GM12878 (cell line): ENCODE data around the gene ZBTB48. TPM values are rescaled to one million over a fixed set of nuclear protein-coding genes. Genes with fewer than 3 reads are reported as not detected.

ENCODE experiments used
- ATF3 ChIP-seq: IDR thresholded peaks from 2 replicates; pipeline ENCODE4 v1.6.1; 2011; ENCODE audit warnings: low read depth, mild to moderate bottlenecking, low read length, moderate library complexity, borderline replicate concordance; ENCODE audit errors: extremely low read depth
- BRCA1 ChIP-seq: IDR thresholded peaks from 2 replicates; pipeline ENCODE4 v1.6.1; 2011; ENCODE audit warnings: low read depth, low read length, improper control_type of control experiment
- CREB1 ChIP-seq: IDR thresholded peaks from 2 replicates; pipeline ENCODE4 v1.6.1; 2012; ENCODE audit warnings: low read depth, mild to moderate bottlenecking, inconsistent platforms
- DPF2 ChIP-seq: fragments of 450-650 bp; IDR thresholded peaks from 2 replicates; pipeline ENCODE4 v1.6.1; 2017; ENCODE audit warnings: mild to moderate bottlenecking
- HCFC1 ChIP-seq: fragments of 150-350 bp; IDR thresholded peaks from 2 replicates; pipeline ENCODE4 v1.6.1; 2014; ENCODE audit warnings: low read length
- LARP7 ChIP-seq: fragments of 450-650 bp; IDR thresholded peaks from 2 replicates; pipeline ENCODE4 v1.6.1; 2017; ENCODE audit warnings: mild to moderate bottlenecking
- POLR2AphosphoS2 ChIP-seq: IDR thresholded peaks from 2 replicates; pipeline ENCODE4 v1.6.1; 2011; ENCODE audit warnings: low read depth, mild to moderate bottlenecking, low read length, improper control_type of control experiment, moderate library complexity
- POLR2AphosphoS5 ChIP-seq: IDR thresholded peaks from 2 replicates; pipeline ENCODE4 v1.6.1; 2011; ENCODE audit warnings: mild to moderate bottlenecking, low read length, inconsistent platforms
- POU2F2 ChIP-seq: IDR thresholded peaks from 3 replicates; pipeline ENCODE4 v1.6.1; 2011; ENCODE audit warnings: low read depth, mild to moderate bottlenecking, low read length, borderline replicate concordance
- PRDM15 ChIP-seq: fragments of 450-650 bp; formaldehyde crosslinking; IDR thresholded peaks from 2 replicates; pipeline ENCODE4 v1.4.0; 2020; ENCODE audit warnings: mild to moderate bottlenecking, moderate library complexity
- SPI1 ChIP-seq: IDR thresholded peaks from 2 replicates; pipeline ENCODE4 v1.6.1; 2011; ENCODE audit warnings: low read depth, mild to moderate bottlenecking, low read length, moderate library complexity, borderline replicate concordance; ENCODE audit not compliant: insufficient read depth
- SRF ChIP-seq, 2 experiments: IDR thresholded peaks; 2 replicates each; pipeline ENCODE4 v1.6.1; 2011; ENCODE audit warnings: low read depth in 2 of 2, low read length in 2 of 2, mild to moderate bottlenecking in 1 of 2, moderate library complexity in 1 of 2
- ZBTB11 ChIP-seq: fragments of 450-650 bp; formaldehyde crosslinking; IDR thresholded peaks from 2 replicates; pipeline ENCODE4 v1.5.0; 2022; ENCODE audit warnings: mild to moderate bottlenecking, missing genetic modification characterization
- polyA plus RNA-seq, 11 experiments: library from polyadenylated mRNA; depleted of rRNA in 4 of 11; unstranded in 6 of 11; stranded (reverse) in 5 of 11; fragments of >200 nt; fragmentation: Nextera tagmentation in 4 of 11; fragmentation: Illumina TruSeq in 1 of 11; extraction: Ambion mirVana in 4 of 11; extraction: Trizol in 1 of 11; gene quantifications; 1 replicate in 1 of 11; 2 replicates in 10 of 11; pipeline versions ENCODE4 v1.2.1 to v1.2.3, GENCODE V29; 2011 to 2016; ENCODE audit warnings: inconsistent platforms in 2 of 11, missing spikeins in 2 of 11, low read depth in 1 of 11
- total RNA-seq, 4 experiments: library from RNA; depleted of rRNA in 3 of 4; stranded (reverse); fragments of >200 nt in 3 of 4; fragmentation: Illumina TruSeq in 1 of 4; extraction: Trizol in 1 of 4; gene quantifications; 2 replicates each; pipeline versions ENCODE4 v1.2.1 to v1.2.3, GENCODE V29; 2013 to 2021
- TF ChIP-seq, protein P1 (sequence below): IDR thresholded peaks from 2 replicates; pipeline ENCODE4 v1.6.1; 2012; ENCODE audit warnings: low read depth, low read length, improper control_type of control experiment
- TF ChIP-seq, protein P2 (sequence below): IDR thresholded peaks from 2 replicates; pipeline ENCODE4 v1.6.1; 2011; ENCODE audit warnings: mild to moderate bottlenecking, low read depth, low read length, moderate library complexity; ENCODE audit not compliant: insufficient replicate concordance
- TF ChIP-seq, protein P3 (sequence below), 3 experiments: IDR thresholded peaks in 2 of 3; conservative IDR thresholded peaks in 1 of 3; 2 replicates each; pipeline ENCODE4 v1.5.1; 2011; ENCODE audit warnings: low read depth in 3 of 3, low read length in 3 of 3, mild to moderate bottlenecking in 3 of 3, control low read depth in 2 of 3, moderate library complexity in 2 of 3, inconsistent platforms in 1 of 3, mixed read lengths in 1 of 3; ENCODE audit not compliant: control insufficient read depth in 2 of 3, insufficient read depth in 1 of 3; ENCODE audit errors: extremely low read depth in 1 of 3

ZBTB48 gene
- total and polyA plus RNA-seq, 10 of the 15 experiments (the other 5 are each of a cell fraction or from before 2014, with no cell fraction given) = 1.00 to 25.3 (median 16.7) TPM

- TF ChIP-seq DPF2 (no peak), LARP7 (no peak), PRDM15 (CRISPR knock-in tag) (no peak), ZBTB11 (CRISPR knock-in tag) (no peak), SRF (IDR thresholded peaks at IDR 0.05; ENCODE audit: low read depth in 2 of 2, low read length in 2 of 2) (peak in 1 of 2 experiments; percentile 84; a peak in 2 of 4 replicates), BRCA1 (no peak), HCFC1 (no peak), CREB1 (peak; percentile 44), POU2F2 (no peak), ATF3 (peak; percentile 15; the same call in 1 of the 2 replicates), POLR2AphosphoS2 (0 out of 2 replicates have a peak, but pooled peaks have one; percentile 28), POLR2AphosphoS5 (peak; percentile 49; the same call in 1 of the 2 replicates), SPI1 (0 out of 2 replicates have a peak, but pooled peaks have one; percentile 2)
- TF ChIP-seq, protein P1, sequence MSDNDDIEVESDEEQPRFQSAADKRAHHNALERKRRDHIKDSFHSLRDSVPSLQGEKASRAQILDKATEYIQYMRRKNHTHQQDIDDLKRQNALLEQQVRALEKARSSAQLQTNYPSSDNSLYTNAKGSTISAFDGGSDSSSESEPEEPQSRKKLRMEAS = peak; percentile 80
- TF ChIP-seq, protein P2, sequence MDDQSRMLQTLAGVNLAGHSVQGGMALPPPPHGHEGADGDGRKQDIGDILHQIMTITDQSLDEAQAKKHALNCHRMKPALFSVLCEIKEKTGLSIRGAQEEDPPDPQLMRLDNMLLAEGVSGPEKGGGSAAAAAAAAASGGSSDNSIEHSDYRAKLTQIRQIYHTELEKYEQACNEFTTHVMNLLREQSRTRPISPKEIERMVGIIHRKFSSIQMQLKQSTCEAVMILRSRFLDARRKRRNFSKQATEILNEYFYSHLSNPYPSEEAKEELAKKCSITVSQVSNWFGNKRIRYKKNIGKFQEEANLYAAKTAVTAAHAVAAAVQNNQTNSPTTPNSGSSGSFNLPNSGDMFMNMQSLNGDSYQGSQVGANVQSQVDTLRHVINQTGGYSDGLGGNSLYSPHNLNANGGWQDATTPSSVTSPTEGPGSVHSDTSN = no peak
- TF ChIP-seq, protein P3, sequence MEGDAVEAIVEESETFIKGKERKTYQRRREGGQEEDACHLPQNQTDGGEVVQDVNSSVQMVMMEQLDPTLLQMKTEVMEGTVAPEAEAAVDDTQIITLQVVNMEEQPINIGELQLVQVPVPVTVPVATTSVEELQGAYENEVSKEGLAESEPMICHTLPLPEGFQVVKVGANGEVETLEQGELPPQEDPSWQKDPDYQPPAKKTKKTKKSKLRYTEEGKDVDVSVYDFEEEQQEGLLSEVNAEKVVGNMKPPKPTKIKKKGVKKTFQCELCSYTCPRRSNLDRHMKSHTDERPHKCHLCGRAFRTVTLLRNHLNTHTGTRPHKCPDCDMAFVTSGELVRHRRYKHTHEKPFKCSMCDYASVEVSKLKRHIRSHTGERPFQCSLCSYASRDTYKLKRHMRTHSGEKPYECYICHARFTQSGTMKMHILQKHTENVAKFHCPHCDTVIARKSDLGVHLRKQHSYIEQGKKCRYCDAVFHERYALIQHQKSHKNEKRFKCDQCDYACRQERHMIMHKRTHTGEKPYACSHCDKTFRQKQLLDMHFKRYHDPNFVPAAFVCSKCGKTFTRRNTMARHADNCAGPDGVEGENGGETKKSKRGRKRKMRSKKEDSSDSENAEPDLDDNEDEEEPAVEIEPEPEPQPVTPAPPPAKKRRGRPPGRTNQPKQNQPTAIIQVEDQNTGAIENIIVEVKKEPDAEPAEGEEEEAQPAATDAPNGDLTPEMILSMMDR (IDR thresholded peaks at IDR 0.05 in 2 of 3, conservative IDR thresholded peaks at IDR 0.05 in 1 of 3; ENCODE audit: control insufficient read depth in 2 of 3, extremely low read depth in 1 of 3, insufficient read depth in 1 of 3, low read depth in 3 of 3, low read length in 3 of 3) = peak in 1 of 3 experiments; percentile 1; a peak in 1 of 6 replicates
These were observed 21.5 kb downstream of the ZBTB48 start (continued) for GRCh38 chr1:6601049-6601922.
